GM23338 (cell line): ENCODE data around the gene ADGRB3. TPM values are rescaled to one million over a fixed set of nuclear protein-coding genes. Genes with fewer than 3 reads are reported as not detected.

Experiments
- ATAC-seq: fragments of 200-7000 bp; cut with Tn5 transposase; 3 replicates; pipeline ENCODE4 v1.9.1; 2020
- DNase-seq: peaks from one replicate; pipeline ENCODE4 v3.0.0-alpha.2; 2015; ENCODE audit warnings: low spot score
- H2AFZ ChIP-seq: fragments of 200-600 bp; sonication (generic); 2 replicates; pipeline ENCODE4 v1.8.0; 2016; ENCODE audit warnings: antibody characterized with exemption, mild to moderate bottlenecking, moderate library complexity
- H3F3A ChIP-seq: fragments of 200-600 bp; sonication (generic); replicated peaks from 2 replicates; pipeline ENCODE4 v1.8.0; 2017; ENCODE audit warnings: antibody characterized with exemption, mixed run types, low read depth
- H3K27ac ChIP-seq: fragments of 200-600 bp; sonication (generic); 2 replicates; pipeline ENCODE4 v1.6.1; 2016; ENCODE audit warnings: low read depth
- H3K27me3 ChIP-seq: fragments of 200-600 bp; sonication (generic); 2 replicates; pipeline ENCODE4 v1.8.0; 2016; ENCODE audit warnings: mild to moderate bottlenecking, mixed run types, moderate library complexity; ENCODE audit not compliant: insufficient read depth
- H3K36me3 ChIP-seq: fragments of 200-600 bp; sonication (generic); 2 replicates; pipeline ENCODE4 v1.8.0; 2016; ENCODE audit warnings: mild to moderate bottlenecking; ENCODE audit not compliant: insufficient read depth
- H3K4me1 ChIP-seq: fragments of 200-600 bp; sonication (generic); 2 replicates; pipeline ENCODE4 v1.8.0; 2016; ENCODE audit warnings: mild to moderate bottlenecking, moderate library complexity; ENCODE audit not compliant: insufficient read depth
- H3K4me2 ChIP-seq: fragments of 200-600 bp; sonication (generic); 2 replicates; pipeline ENCODE4 v1.7.1; 2017; ENCODE audit warnings: mixed run types
- H3K4me3 ChIP-seq: fragments of 200-600 bp; sonication (generic); 2 replicates; pipeline ENCODE4 v1.6.1; 2016; ENCODE audit warnings: mixed run types
- H3K79me2 ChIP-seq: fragments of 200-600 bp; sonication (generic); replicated peaks from 2 replicates; pipeline ENCODE4 v1.8.0; 2017; ENCODE audit warnings: mild to moderate bottlenecking; ENCODE audit not compliant: insufficient read depth
- H3K9me2 ChIP-seq: fragments of 200-600 bp; sonication (generic); 2 replicates; pipeline ENCODE4 v1.8.0; 2017; ENCODE audit not compliant: insufficient read depth
- H4K20me1 ChIP-seq: fragments of 200-600 bp; sonication (generic); replicated peaks from 2 replicates; pipeline ENCODE4 v1.8.0; 2017; ENCODE audit warnings: mild to moderate bottlenecking; ENCODE audit not compliant: insufficient read depth
- H3K27ac Mint-ChIP-seq: 2 replicates; pipeline ENCODE4 v1.8.0; 2020; ENCODE audit warnings: inconsistent platforms, mild to moderate bottlenecking, moderate library complexity, mixed read lengths
- H3K27me3 Mint-ChIP-seq: 3 replicates; pipeline ENCODE4 v1.8.0; 2022; ENCODE audit warnings: low read depth, mild to moderate bottlenecking, moderate library complexity, mixed read lengths, inconsistent platforms; ENCODE audit not compliant: insufficient read depth, poor library complexity
- H3K36me3 Mint-ChIP-seq: 3 replicates; pipeline ENCODE4 v1.8.0; 2021; ENCODE audit warnings: low read depth, mild to moderate bottlenecking, inconsistent platforms, moderate library complexity, mixed read lengths
- H3K4me1 Mint-ChIP-seq: 3 replicates; pipeline ENCODE4 v1.8.0; 2020; ENCODE audit warnings: mild to moderate bottlenecking, inconsistent platforms, mixed read lengths
- H3K4me3 Mint-ChIP-seq: 3 replicates; pipeline ENCODE4 v1.8.0; 2021; ENCODE audit warnings: moderate library complexity, mild to moderate bottlenecking, inconsistent platforms, mixed read lengths
- H3K9me3 Mint-ChIP-seq: 3 replicates; pipeline ENCODE4 v1.8.0; 2020; ENCODE audit warnings: moderate library complexity, mild to moderate bottlenecking, inconsistent platforms, mixed read lengths
- CREB1 ChIP-seq: fragments of 250-450 bp; sonication (Bioruptor Pico); IDR thresholded peaks from 2 replicates; pipeline ENCODE4 v1.5.0; 2020; ENCODE audit warnings: low read depth, mild to moderate bottlenecking, moderate library complexity
- EZH2phosphoT487 ChIP-seq: fragments of 200-600 bp; sonication (generic); IDR thresholded peaks from one replicate; pipeline ENCODE4 v1.8.1; 2018; ENCODE audit warnings: antibody characterized with exemption; ENCODE audit not compliant: unreplicated experiment
- ZNF114 ChIP-seq: fragments of 250-450 bp; sonication (Bioruptor Pico); IDR thresholded peaks from 2 replicates; pipeline ENCODE4 v1.5.0; 2020; ENCODE audit warnings: mild to moderate bottlenecking, moderate library complexity
- ZNF462 ChIP-seq: fragments of 250-450 bp; sonication (Bioruptor Pico); IDR thresholded peaks from 2 replicates; pipeline ENCODE4 v1.5.0; 2020; ENCODE audit warnings: mild to moderate bottlenecking, moderate library complexity
- polyA plus RNA-seq: library from polyadenylated mRNA; unstranded; fragments of >200 nt; fragmentation: Nextera tagmentation; extraction: Ambion mirVana; gene quantifications from 2 replicates; pipeline ENCODE4 v1.2.1, GENCODE V29; 2016
- total RNA-seq: library from RNA; depleted of rRNA; stranded (reverse); fragments of >200 nt; shearing (Covaris generic); gene quantifications from 2 replicates; pipeline ENCODE4 v1.2.3, GENCODE V29; 2014
- TF ChIP-seq, protein P1 (sequence below), 2 experiments: fragments of 200-600 bp in 1 of 2; sonication (generic) in 1 of 2; conservative IDR thresholded peaks; 2 replicates each; pipeline versions ENCODE4 v1.5.1 to v1.6.1; 2016 to 2017; ENCODE audit warnings: antibody characterized with exemption in 2 of 2, low read depth in 2 of 2, mild to moderate bottlenecking in 2 of 2, moderate library complexity in 1 of 2

Gene ADGRB3
- total and polyA plus RNA-seq, 2 experiments from 2014 or later = 0.92 to 4.0 TPM

GRCh38 chr6:68757821-68758220, 122.7 kb downstream of the ADGRB3 start (continued):
- TF ChIP-seq ZNF462 (CRISPR knock-in tag) (no peak), ZNF114 (CRISPR knock-in tag) (no peak), EZH2phosphoT487 (no peak), CREB1 (CRISPR knock-in tag) (no peak)
- TF ChIP-seq, protein P1, sequence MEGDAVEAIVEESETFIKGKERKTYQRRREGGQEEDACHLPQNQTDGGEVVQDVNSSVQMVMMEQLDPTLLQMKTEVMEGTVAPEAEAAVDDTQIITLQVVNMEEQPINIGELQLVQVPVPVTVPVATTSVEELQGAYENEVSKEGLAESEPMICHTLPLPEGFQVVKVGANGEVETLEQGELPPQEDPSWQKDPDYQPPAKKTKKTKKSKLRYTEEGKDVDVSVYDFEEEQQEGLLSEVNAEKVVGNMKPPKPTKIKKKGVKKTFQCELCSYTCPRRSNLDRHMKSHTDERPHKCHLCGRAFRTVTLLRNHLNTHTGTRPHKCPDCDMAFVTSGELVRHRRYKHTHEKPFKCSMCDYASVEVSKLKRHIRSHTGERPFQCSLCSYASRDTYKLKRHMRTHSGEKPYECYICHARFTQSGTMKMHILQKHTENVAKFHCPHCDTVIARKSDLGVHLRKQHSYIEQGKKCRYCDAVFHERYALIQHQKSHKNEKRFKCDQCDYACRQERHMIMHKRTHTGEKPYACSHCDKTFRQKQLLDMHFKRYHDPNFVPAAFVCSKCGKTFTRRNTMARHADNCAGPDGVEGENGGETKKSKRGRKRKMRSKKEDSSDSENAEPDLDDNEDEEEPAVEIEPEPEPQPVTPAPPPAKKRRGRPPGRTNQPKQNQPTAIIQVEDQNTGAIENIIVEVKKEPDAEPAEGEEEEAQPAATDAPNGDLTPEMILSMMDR (conservative IDR thresholded peaks at IDR 0.05; ENCODE audit: low read depth in 2 of 2) = no peak

DNA sequence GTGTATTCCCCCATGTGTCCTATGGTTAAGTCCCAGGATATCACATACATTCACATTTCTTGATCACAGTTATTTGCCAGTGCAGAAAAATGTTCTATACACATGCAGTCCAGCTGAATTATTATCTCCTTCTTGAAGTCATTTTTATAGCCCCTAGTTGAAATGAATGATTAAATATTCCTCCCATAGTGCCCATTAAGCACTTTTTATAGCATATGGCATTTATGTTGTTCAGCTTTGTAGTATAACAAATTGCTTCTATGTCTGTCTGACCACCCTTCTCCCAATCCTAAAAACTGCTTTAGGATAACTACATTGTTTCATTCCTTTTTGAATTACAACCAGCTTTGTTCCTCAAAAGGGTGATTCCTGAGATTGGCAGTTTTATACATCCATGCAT, 123.5 kb downstream of the ADGRB3 start:
- Histone ChIP-seq H3K4me3 (no peak overlapping the region), H3K79me2 (no peaks in the 10 kb centered on the region), H3K4me1 (no peaks in the 10 kb centered on the region), H3K36me3 (no peaks in the 10 kb centered on the region), H4K20me1 (no peaks in the 10 kb centered on the region), H3K9me2 (no peaks in the 10 kb centered on the region), H3K4me2 (no peak overlapping the region), H3K27ac (no peak overlapping the region), H3K27me3 (no peaks in the 10 kb centered on the region), H3F3A (no peaks in the 10 kb centered on the region), H2AFZ (no peak overlapping the region)
- DNase-seq (no peak), ATAC-seq (no peak)
- no peaks in the 10 kb centered on the region for H3K4me1 Mint-ChIP-seq
- H3K36me3 Mint-ChIP-seq = no peaks in the 10 kb centered on the region
- TF ChIP-seq ZNF114 (CRISPR knock-in tag) (no peak), EZH2phosphoT487 (no peak)
- H3K27me3 Mint-ChIP-seq = no peaks in the 10 kb centered on the region
- H3K9me3 Mint-ChIP-seq = no peaks in the 10 kb centered on the region
- H3K27ac Mint-ChIP-seq = no peak overlapping the region
- H3K4me3 Mint-ChIP-seq = no peak overlapping the region
